ENCODE data around the gene USP15.
"Not testable (repeated sequence)": the region's sequence is repeated elsewhere in the genome, so short reads cannot be mapped to it uniquely, and the experiment has no call there.

DNA sequence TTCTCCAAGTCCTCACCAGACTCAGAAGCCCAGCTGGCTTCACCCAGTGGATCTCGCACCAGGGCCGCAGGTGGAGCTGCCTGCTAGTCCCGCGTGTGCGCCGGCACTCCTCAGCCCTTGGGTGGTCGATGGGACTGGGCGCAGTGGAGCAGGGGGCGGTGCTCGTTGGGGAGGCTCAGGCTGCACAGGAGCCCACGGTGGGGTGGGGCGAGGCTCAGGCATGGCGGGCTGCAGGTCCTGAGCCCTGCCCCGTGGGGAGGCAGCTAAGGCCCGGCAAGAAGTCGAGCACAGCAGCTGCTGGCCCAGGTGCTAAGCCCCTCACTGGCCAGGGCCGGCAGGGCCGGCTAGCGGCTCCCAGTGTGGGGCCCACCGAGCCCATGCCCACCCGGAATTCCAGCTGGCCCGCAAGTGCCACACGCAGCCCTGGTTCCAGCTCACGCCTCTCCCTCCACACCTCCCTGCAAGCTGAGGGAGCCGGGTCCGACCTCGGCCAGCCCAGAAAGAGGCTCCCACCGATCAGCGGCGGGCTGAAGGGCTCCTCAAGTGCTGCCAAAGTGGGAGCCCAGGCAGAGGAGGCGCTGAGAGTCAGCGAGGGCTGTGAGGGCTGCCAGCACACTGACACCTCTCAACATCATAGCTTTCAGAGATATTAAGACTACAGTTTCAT lies 201.1 kb downstream of the USP15 start:
- TF ChIP-seq, protein P1, sequence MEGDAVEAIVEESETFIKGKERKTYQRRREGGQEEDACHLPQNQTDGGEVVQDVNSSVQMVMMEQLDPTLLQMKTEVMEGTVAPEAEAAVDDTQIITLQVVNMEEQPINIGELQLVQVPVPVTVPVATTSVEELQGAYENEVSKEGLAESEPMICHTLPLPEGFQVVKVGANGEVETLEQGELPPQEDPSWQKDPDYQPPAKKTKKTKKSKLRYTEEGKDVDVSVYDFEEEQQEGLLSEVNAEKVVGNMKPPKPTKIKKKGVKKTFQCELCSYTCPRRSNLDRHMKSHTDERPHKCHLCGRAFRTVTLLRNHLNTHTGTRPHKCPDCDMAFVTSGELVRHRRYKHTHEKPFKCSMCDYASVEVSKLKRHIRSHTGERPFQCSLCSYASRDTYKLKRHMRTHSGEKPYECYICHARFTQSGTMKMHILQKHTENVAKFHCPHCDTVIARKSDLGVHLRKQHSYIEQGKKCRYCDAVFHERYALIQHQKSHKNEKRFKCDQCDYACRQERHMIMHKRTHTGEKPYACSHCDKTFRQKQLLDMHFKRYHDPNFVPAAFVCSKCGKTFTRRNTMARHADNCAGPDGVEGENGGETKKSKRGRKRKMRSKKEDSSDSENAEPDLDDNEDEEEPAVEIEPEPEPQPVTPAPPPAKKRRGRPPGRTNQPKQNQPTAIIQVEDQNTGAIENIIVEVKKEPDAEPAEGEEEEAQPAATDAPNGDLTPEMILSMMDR (IDR thresholded peaks at IDR 0.05; ENCODE audit: low read depth, low read length, poor library complexity, severe bottlenecking), result not testable (repeated sequence)
- TF ChIP-seq EZH2phosphoT487 (IDR thresholded peaks at IDR 0.05; ENCODE audit: borderline replicate concordance, low read length), result not testable (repeated sequence)
